ENCODE results near the gene TOR4A. TPM values are rescaled to one million over a fixed set of nuclear protein-coding genes. Genes with fewer than 3 reads are reported as not detected.

The TOR4A gene
- total and polyA plus RNA-seq, 5 donors = 6.2 to 17.2 (median 12.9) TPM

DNA sequence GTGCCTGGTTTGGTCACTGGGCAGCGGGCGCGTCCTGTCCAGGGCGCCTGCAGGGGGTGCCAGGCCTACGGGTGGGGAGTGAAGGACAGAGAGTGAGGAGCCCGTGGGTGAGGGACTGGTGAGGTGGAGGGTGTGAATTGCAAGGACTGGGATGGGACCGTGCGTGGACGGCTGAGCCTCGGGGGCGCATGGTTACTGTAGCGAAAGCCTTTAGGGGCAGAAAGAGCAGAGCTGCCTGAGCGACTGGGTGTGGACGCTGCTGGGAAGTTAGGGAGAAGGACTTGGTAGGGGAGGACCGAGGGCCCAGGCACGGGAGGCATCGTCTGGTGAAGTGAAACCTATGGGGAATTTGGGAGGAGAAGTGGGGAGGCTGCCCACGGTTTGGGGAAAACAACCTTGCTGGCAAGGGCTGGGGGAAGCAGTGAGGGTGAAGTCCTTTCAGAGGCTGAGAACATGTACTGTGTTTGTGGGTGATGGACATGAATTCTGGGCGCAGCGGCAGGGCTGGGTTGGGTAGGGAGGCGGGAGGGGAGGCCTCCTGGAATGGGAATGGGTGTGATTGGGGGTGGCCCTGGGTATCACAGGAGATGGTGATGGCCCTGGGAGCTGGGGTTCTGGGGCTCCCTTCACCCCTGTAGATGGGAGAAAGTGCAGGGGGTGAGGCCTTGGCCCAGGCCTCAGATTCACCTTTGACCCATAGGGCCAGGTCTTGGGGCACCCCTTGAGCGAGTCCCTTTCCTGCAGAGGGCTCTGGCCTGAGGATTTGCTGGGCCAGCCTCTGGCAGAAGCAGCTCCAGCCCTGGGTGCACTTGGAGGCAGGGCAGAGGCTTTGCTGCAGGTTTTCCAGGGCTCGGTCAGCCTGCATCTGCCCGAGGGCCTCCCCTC is 1.7 kb upstream of the TOR4A start:
- 80% methylated on average over 24 of the region's 24 CpGs for WGBS
- ATAC-seq (no peak), DNase-seq (peak in 2 of 3 donors; percentile 21 to 67)
- H3K4me1 ChIP-seq (ENCODE audit: control insufficient read depth, insufficient read depth, low read length) = peaks cover 5% of the 10 kb centered on the region
- H3K9me3 ChIP-seq (ENCODE audit: control insufficient read depth, low read length) = no peaks in the 10 kb centered on the region
- no peak overlapping the region for H3K27ac ChIP-seq (ENCODE audit: low read length)
- no peak overlapping the region for H3K4me3 ChIP-seq (ENCODE audit: low read length)
- intact Hi-C loops (cut with DNase I) = no loop called here
- no peaks in the 10 kb centered on the region for H3K27me3 ChIP-seq (ENCODE audit: control insufficient read depth, insufficient read depth)

- DNase-seq = peak; percentile 88 to 95 (median 92)
- WGBS = 33% methylated on average over 30 of the region's 30 CpGs
- H3K9me3 ChIP-seq (ENCODE audit: control insufficient read depth, low read length) = no peaks in the 10 kb centered on the region
- no peaks in the 10 kb centered on the region for H3K27me3 ChIP-seq (ENCODE audit: control insufficient read depth, insufficient read depth)
- peaks cover 5% of the 10 kb centered on the region for H3K4me1 ChIP-seq (ENCODE audit: control insufficient read depth, insufficient read depth, low read length)
- H3K27ac ChIP-seq (ENCODE audit: low read length) = peak overlapping the region; percentile 84
- ATAC-seq = peak; percentile 68 to 72
- intact Hi-C loops (cut with DNase I) = no loop called here
- peak overlapping the region; percentile 53 for H3K4me3 ChIP-seq (ENCODE audit: low read length)
These were observed 825 bp upstream of the TOR4A start for GRCh38 chr9:137276473-137277328.

GRCh38 chr9:137278061-137278701 is 655 bp downstream of the TOR4A start:
- peak; percentile 16 to 64 for ATAC-seq
- Histone ChIP-seq H3K9me3 (ENCODE audit: control insufficient read depth, low read length) (no peaks in the 10 kb centered on the region), H3K27me3 (ENCODE audit: control insufficient read depth, insufficient read depth) (no peaks in the 10 kb centered on the region), H3K27ac (ENCODE audit: low read length) (peak overlapping the region; percentile 87), H3K4me3 (ENCODE audit: low read length) (peak overlapping the region; percentile 53), H3K4me1 (ENCODE audit: control insufficient read depth, insufficient read depth, low read length) (peaks cover 5% of the 10 kb centered on the region)
- peak; percentile 74 to 85 (median 84) for DNase-seq
- intact Hi-C loops (cut with DNase I) = no loop called here
- 10% methylated on average over 54 of the region's 54 CpGs for WGBS

DNA sequence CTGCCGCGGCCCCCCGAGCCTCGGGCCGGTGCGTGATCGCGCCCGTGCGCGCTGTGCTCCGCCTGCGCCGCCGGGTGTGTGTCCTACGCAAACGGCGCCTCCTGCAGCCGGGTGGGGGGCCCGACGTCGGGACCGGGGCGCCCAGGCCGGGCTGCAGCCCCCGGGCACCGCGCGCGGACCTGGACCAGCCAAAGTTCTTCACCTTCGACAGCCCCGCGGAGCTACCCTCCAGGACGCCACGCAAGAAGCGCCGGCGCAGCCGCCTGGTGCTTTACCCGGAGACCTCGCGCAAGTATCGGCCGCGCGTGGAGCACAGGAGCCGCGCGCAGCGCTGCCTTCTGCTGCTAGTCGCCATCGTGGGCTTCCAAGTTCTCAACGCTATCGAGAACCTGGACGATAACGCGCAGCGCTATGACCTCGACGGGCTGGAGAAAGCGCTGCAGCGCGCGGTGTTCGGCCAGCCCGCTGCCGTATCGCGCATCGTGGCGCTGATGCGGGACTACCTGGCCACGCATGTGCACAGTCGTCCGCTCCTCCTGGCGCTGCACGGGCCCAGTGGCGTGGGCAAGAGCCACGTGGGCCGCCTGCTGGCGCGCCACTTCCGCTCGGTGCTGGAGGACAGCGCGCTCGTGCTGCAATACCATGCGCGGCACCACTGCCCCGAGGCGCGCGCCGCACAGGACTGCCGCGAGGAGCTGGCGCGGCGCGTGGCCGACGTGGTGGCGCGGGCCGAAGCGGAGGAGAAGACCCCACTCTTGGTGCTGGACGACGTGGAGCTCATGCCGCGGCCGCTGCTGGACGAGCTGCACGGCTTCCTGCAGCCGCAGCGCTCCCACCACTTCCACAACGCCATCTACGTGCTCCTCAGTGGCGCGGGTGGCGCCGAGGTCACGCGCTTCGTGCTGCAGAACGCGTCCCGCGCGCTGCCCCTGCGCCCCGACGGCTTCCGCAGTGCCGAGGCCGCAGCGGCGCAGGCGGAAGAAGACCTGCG is 1.5 kb downstream of the TOR4A start:
- Histone ChIP-seq H3K4me3 (ENCODE audit: low read length) (peak overlapping the region; percentile 53), H3K4me1 (ENCODE audit: control insufficient read depth, insufficient read depth, low read length) (peaks cover 5% of the 10 kb centered on the region), H3K9me3 (ENCODE audit: control insufficient read depth, low read length) (no peaks in the 10 kb centered on the region), H3K27ac (ENCODE audit: low read length) (peak overlapping the region; percentile 15), H3K27me3 (ENCODE audit: control insufficient read depth, insufficient read depth) (no peaks in the 10 kb centered on the region)
- ATAC-seq = no peak
- 72% methylated on average over 139 of the region's 139 CpGs for WGBS
- peak in 2 of 3 donors; percentile 27 to 61 for DNase-seq
- intact Hi-C loops (cut with DNase I) = no loop called here

- intact Hi-C loops (cut with DNase I) = no loop called here
- Histone ChIP-seq H3K27me3 (ENCODE audit: control insufficient read depth, insufficient read depth) (no peaks in the 10 kb centered on the region), H3K9me3 (ENCODE audit: control insufficient read depth, low read length) (no peaks in the 10 kb centered on the region), H3K4me3 (ENCODE audit: low read length) (no peak overlapping the region), H3K4me1 (ENCODE audit: control insufficient read depth, insufficient read depth, low read length) (peaks cover 5% of the 10 kb centered on the region), H3K27ac (ENCODE audit: low read length) (no peak overlapping the region)
- DNase-seq = peak in 1 of 3 donors; percentile 19
- 87% methylated on average over 41 of the region's 41 CpGs for WGBS
- ATAC-seq = no peak
These were observed 2.4 kb downstream of the TOR4A start for GRCh38 chr9:137279741-137280473.

DNA sequence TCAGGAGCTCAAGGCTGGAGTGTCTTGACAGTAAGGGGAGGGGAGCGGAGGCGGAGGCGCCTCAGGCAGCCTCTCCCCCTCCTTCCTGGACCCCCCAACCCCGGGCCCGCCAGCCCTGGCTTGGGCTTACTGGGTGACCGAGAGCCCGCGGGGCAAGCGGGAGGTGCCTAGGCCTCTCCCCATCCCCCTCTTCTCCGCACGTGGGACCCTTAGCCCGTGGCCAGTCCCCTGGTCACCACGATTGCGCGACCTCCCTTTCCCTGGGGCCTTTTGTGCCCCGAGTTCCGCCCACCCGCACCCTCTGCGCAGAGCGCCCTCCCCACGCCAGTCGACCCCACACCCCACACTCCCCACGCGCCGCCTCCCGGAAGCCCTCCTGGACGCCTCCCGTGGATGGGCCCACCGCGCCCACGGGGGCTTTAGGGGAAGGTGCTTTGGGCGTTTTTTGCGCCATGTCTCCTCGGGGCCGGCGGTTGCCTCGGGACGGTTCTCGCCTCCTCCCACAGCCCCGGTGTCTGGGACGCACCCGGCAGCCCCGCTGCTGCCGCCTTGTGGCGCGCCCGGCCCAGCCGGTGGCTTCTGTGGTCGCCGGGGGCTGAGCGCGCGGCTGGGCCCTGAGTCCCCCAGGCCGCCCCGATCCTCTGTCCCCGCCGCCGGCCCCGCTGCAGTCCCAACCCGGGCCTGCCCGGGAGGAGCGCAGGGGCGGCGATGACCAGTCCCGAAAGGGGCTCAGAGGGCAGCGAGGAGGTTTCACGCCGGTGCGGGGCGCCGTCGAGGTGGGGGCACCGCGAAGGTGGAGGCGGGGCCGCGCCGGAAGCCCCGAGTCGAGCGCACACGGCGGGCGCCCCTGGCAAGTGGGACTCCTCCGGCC is 3.2 kb downstream of the TOR4A start:
- peak in 2 of 3 donors; percentile 33 to 73 for DNase-seq
- Histone ChIP-seq H3K4me3 (ENCODE audit: low read length) (no peak overlapping the region), H3K27ac (ENCODE audit: low read length) (no peak overlapping the region), H3K4me1 (ENCODE audit: control insufficient read depth, insufficient read depth, low read length) (peaks cover 5% of the 10 kb centered on the region), H3K27me3 (ENCODE audit: control insufficient read depth, insufficient read depth) (no peaks in the 10 kb centered on the region), H3K9me3 (ENCODE audit: control insufficient read depth, low read length) (no peaks in the 10 kb centered on the region)
- WGBS = 36% methylated on average over 85 of the region's 85 CpGs
- ATAC-seq = no peak
- intact Hi-C loops (cut with DNase I) = no loop called here

DNA sequence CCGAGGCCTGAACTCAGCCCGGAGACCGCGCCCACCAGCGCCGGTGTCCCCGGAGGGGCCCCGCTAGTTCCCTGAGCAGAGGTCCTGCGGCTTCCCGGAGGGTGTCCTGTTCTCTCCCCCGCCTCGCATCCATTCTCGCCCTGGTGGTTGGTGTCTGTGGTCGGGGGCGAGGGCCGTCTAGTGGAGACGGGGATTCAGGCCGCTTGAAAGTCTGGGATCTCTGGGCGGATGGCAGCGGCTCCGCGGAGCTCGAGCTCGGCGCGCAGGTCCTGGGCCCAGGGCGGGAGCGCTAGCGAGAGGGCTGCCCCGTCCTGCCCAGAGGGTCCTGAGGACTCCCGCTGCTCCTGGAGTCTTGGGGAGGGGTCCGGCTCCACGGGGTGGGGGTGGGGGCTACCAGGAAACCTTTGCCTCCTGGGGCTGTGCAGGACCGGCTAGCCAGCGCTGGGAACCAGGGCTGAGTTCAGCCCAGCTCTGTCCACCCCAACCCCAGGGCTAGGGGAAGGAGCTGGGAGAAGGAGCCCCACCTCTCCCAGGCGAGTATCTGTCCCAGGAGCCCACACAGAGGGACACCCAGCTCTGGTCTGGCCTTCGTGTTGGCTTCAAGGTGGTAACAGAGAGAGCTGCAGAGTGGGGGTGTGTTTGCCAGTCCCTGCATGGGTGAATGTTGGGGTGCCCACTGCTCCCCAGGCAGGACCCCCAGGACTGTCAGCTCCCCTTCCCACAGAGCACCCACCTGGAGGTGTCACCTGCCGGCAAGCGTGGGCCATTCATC is 4.0 kb downstream of the TOR4A start:
- H3K9me3 ChIP-seq (ENCODE audit: control insufficient read depth, low read length) = no peaks in the 10 kb centered on the region
- 56% methylated on average over 39 of the region's 39 CpGs for WGBS
- H3K27me3 ChIP-seq (ENCODE audit: control insufficient read depth, insufficient read depth) = no peaks in the 10 kb centered on the region
- ATAC-seq (no peak), DNase-seq (no peak)
- H3K4me3 ChIP-seq (ENCODE audit: low read length) = no peak overlapping the region
- no peaks in the 10 kb centered on the region for H3K4me1 ChIP-seq (ENCODE audit: control insufficient read depth, insufficient read depth, low read length)
- intact Hi-C loops (cut with DNase I) = no loop called here
- no peak overlapping the region for H3K27ac ChIP-seq (ENCODE audit: low read length)

- Histone ChIP-seq H3K27ac (ENCODE audit: low read length) (no peak overlapping the region), H3K27me3 (ENCODE audit: control insufficient read depth, insufficient read depth) (no peaks in the 10 kb centered on the region), H3K9me3 (ENCODE audit: control insufficient read depth, low read length) (no peaks in the 10 kb centered on the region), H3K4me1 (ENCODE audit: control insufficient read depth, insufficient read depth, low read length) (no peaks in the 10 kb centered on the region), H3K4me3 (ENCODE audit: low read length) (no peak overlapping the region)
- DNase-seq = peak; percentile 52 to 74 (median 66)
- ATAC-seq = peak; percentile 90 to 91
- 52% methylated on average over 14 of the region's 14 CpGs for WGBS
- intact Hi-C loops (cut with DNase I) = no loop called here
These were observed 9.5 kb downstream of the TOR4A start for GRCh38 chr9:137286975-137287383.

Measured in right cardiac atrium (tissue), 5 donors.